Stomach (tissue), 9 donors: ENCODE data around the gene CACNA2D2. TPM values are rescaled to one million over a fixed set of nuclear protein-coding genes. Genes with fewer than 3 reads are reported as not detected.

Source experiments
- DNase-seq, 2 donors: peaks; one replicate each; pipeline versions ENCODE4 v3.0.0 to v3.0.0-alpha.2; 2013 to 2019
- H3K27ac ChIP-seq, 5 donors: fragments of 200-600 bp in 4 of 5; sonication (generic) in 4 of 5; one replicate each; pipeline ENCODE4 v1.5.1; 2013 to 2019; ENCODE audit warnings: mild to moderate bottlenecking in 1 of 5, moderate library complexity in 1 of 5
- H3K27me3 ChIP-seq, 3 donors: fragments of 200-600 bp; sonication (generic); one replicate each; pipeline ENCODE4 v1.5.1; 2017 to 2019; ENCODE audit warnings: mixed run types in 1 of 3
- H3K36me3 ChIP-seq, 4 donors: fragments of 200-600 bp; sonication (generic); 1 replicate in 3 of 4; 2 replicates in 1 of 4; pipeline ENCODE4 v1.5.1; 2016 to 2019
- H3K4me1 ChIP-seq, 4 donors: fragments of 200-600 bp; sonication (generic); one replicate each; pipeline ENCODE4 v1.5.1; 2016 to 2019
- H3K4me3 ChIP-seq, 4 donors: fragments of 200-600 bp; sonication (generic) in 3 of 4; one replicate each; pipeline ENCODE4 v1.5.1; 2016 to 2019; ENCODE audit warnings: mild to moderate bottlenecking in 1 of 4
- H3K9me3 ChIP-seq, 4 donors: fragments of 200-600 bp; sonication (generic); one replicate each; pipeline ENCODE4 v1.5.1; 2016 to 2019
- CTCF ChIP-seq, 7 experiments: fragments of 450-650 bp in 4 of 7; fragments of 200-600 bp in 3 of 7; sonication (generic) in 3 of 7; IDR thresholded peaks; one replicate each; pipeline ENCODE4 v1.5.1; 2016 to 2019; ENCODE audit warnings: antibody characterized with exemption in 7 of 7, control low read depth in 2 of 7, mild to moderate bottlenecking in 1 of 7
- EP300 ChIP-seq: sonication (generic); formaldehyde crosslinking; IDR thresholded peaks from one replicate; pipeline ENCODE4 v1.6.1; 2017; ENCODE audit warnings: antibody characterized with exemption
- POLR2A ChIP-seq, 4 donors: fragments of 450-650 bp; IDR thresholded peaks; one replicate each; pipeline ENCODE4 v1.6.1; 2016; ENCODE audit warnings: antibody characterized with exemption in 4 of 4, control low read depth in 2 of 4, mild to moderate bottlenecking in 1 of 4, moderate library complexity in 1 of 4
- POLR2AphosphoS5 ChIP-seq, 3 donors: sonication (generic); formaldehyde crosslinking; IDR thresholded peaks; one replicate each; pipeline ENCODE4 v1.6.1; 2016; ENCODE audit warnings: antibody characterized with exemption in 3 of 3
- WGBS, 5 donors: extraction: QIAGEN DNeasy Blood & Tissue Kit in 3 of 5; methylation state at CpG; one replicate each; pipeline versions ENCODE4 v1.1.5 to v1.1.7; 2013 to 2018; 5-methylcytosine and 5-hydroxymethylcytosine counted together
- intact Hi-C: fragments of 100-400 bp; cut with DNase I; formaldehyde crosslinking; loops from one replicate; pipeline ENCODE4 v1.15.1; 2023; ENCODE audit warnings: low total_unique reads
- polyA plus RNA-seq, 3 donors: library from polyadenylated mRNA; stranded (reverse); fragments of 200-250 nt; gene quantifications; one replicate each; pipeline ENCODE4 v1.2.3, GENCODE V29; 2013
- total RNA-seq, 5 donors: library from RNA; depleted of rRNA; stranded (reverse); fragments of >200 nt; gene quantifications; one replicate each; pipeline versions ENCODE4 v1.1.0 to v1.2.3, GENCODE V29; 2014 to 2016
- donor health status: healthy with polysubstance abuse.
- donor health status: Bipolar disorder and iron deficiency.
- donor health status: healthy.

The CACNA2D2 gene
- total and polyA plus RNA-seq, 8 donors = 0.92 to 45.8 (median 1.9) TPM

- Histone ChIP-seq H3K27me3 (peaks cover 0 to 32% (median 12%) of the 10 kb centered on the region in 3 donors), H3K4me3 (no peak overlapping the region), H3K36me3 (no peaks in the 10 kb centered on the region), H3K27ac (no peak overlapping the region), H3K4me1 (peaks cover 17 to 22% (median 19%) of the 10 kb centered on the region in 4 donors), H3K9me3 (no peaks in the 10 kb centered on the region)
- TF ChIP-seq POLR2AphosphoS5 (IDR thresholded peaks at IDR 0.05) = no peak
- TF ChIP-seq CTCF (IDR thresholded peaks at IDR 0.05) = no peak
- no peak for DNase-seq
- 69 to 83% (median 74%) methylated on average over 4 of the region's 4 CpGs for WGBS, 5 donors
- intact Hi-C loops = no loop called here
Observed at GRCh38 chr3:50506169-50506568, 2.7 kb upstream of the CACNA2D2 start.

GRCh38 chr3:50504681-50505080 is 1.2 kb upstream of the CACNA2D2 start:
- no peak for DNase-seq
- H3K4me1 ChIP-seq = peaks cover 17 to 22% (median 19%) of the 10 kb centered on the region in 4 donors
- intact Hi-C loops = no loop called here
- no peak overlapping the region for H3K27ac ChIP-seq
- H3K36me3 ChIP-seq = no peaks in the 10 kb centered on the region
- H3K4me3 ChIP-seq = no peak overlapping the region
- 90 to 96% (median 95%) methylated on average over 2 of the region's 2 CpGs for WGBS, 5 donors
- H3K9me3 ChIP-seq = no peaks in the 10 kb centered on the region
- peaks cover 0 to 45% (median 12%) of the 10 kb centered on the region in 3 donors for H3K27me3 ChIP-seq
- no peak for TF ChIP-seq CTCF (IDR thresholded peaks at IDR 0.05)
- no peak for TF ChIP-seq EP300
- no peak for TF ChIP-seq POLR2A (IDR thresholded peaks at IDR 0.05)
- TF ChIP-seq POLR2AphosphoS5 (IDR thresholded peaks at IDR 0.05) = no peak

GRCh38 chr3:50502584-50503423 is 630 bp downstream of the CACNA2D2 start:
- H3K27ac ChIP-seq = peak overlapping the region in 2 of 5 donors; percentile 25 to 79
- H3K9me3 ChIP-seq = no peaks in the 10 kb centered on the region
- H3K27me3 ChIP-seq = peaks cover 0 to 54% (median 12%) of the 10 kb centered on the region in 3 donors
- WGBS, 5 donors = 1 to 10% (median 2%) methylated on average over 2 to 79 of the region's 79 CpGs
- intact Hi-C loops = no loop called here
- TF ChIP-seq EP300 = no peak
- no peak for TF ChIP-seq CTCF (IDR thresholded peaks at IDR 0.05)
- TF ChIP-seq POLR2AphosphoS5 (IDR thresholded peaks at IDR 0.05) = no peak
- no peak for TF ChIP-seq POLR2A (IDR thresholded peaks at IDR 0.05)
- peak overlapping the region; percentile 65 to 75 (median 72) for H3K4me3 ChIP-seq
- DNase-seq = peak in 1 of 2 donors; percentile 48
- H3K4me1 ChIP-seq = peaks cover 17 to 22% (median 19%) of the 10 kb centered on the region in 4 donors
- H3K36me3 ChIP-seq = no peaks in the 10 kb centered on the region

- intact Hi-C loops = no loop called here
- H3K27me3 ChIP-seq = peaks cover 0 to 58% (median 12%) of the 10 kb centered on the region in 3 donors
- H3K4me3 ChIP-seq = peak overlapping the region; percentile 65 to 75 (median 72)
- H3K4me1 ChIP-seq = peaks cover 17 to 22% (median 19%) of the 10 kb centered on the region in 4 donors
- H3K27ac ChIP-seq = no peak overlapping the region
- peak in 1 of 2 donors; percentile 34 for DNase-seq
- no peak for TF ChIP-seq POLR2A (IDR thresholded peaks at IDR 0.05)
- no peak for TF ChIP-seq EP300
- TF ChIP-seq CTCF (IDR thresholded peaks at IDR 0.05) = no peak
- TF ChIP-seq POLR2AphosphoS5 (IDR thresholded peaks at IDR 0.05) = no peak
- no peaks in the 10 kb centered on the region for H3K9me3 ChIP-seq
- no peaks in the 10 kb centered on the region for H3K36me3 ChIP-seq
- 31 to 39% (median 33%) methylated on average over 7 of the region's 7 CpGs for WGBS, 5 donors
Observed at GRCh38 chr3:50502225-50502583, 1.2 kb downstream of the CACNA2D2 start.
